HG02943 (cell line): ENCODE results near the gene VAMP8.
"Not testable (repeated sequence)": the region's sequence is repeated elsewhere in the genome, so short reads cannot be mapped to it uniquely, and the experiment has no call there.

Source experiments
- ATAC-seq: cut with Tn5 transposase; IDR thresholded peaks from one replicate; pipeline ENCODE4 v1.9.1; 2021; ENCODE audit warnings: mild to moderate bottlenecking, low read depth, moderate library complexity; ENCODE audit not compliant: unreplicated experiment

VAMP8 gene

GRCh38 chr2:85547089-85547858, 30.1 kb upstream of the VAMP8 start:
- ATAC-seq = no peak

GRCh38 chr2:85547859-85548607, 29.4 kb upstream of the VAMP8 start:
- no peak for ATAC-seq

DNA sequence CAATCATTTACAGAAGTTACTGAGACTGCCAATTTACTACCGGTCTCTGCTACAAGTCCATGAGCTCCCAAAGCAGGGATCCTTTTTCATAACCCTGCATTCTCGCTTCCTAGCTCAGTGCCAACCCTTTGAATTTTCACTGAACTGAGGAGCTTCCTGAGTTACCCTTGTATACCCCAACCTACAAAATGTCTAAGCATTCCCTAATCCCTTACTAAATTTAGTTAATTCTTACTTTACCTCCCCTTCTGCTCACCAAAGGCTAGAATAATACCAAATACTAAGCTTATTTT, 28.8 kb upstream of the VAMP8 start:
- ATAC-seq = no peak

GRCh38 chr2:85549095-85549494, 28.3 kb upstream of the VAMP8 start:
- no peak for ATAC-seq

GRCh38 chr2:85549826-85550225, 27.6 kb upstream of the VAMP8 start:
- ATAC-seq = no peak

- ATAC-seq = no peak
These were observed 26.9 kb upstream of the VAMP8 start for GRCh38 chr2:85550486-85550885.

DNA sequence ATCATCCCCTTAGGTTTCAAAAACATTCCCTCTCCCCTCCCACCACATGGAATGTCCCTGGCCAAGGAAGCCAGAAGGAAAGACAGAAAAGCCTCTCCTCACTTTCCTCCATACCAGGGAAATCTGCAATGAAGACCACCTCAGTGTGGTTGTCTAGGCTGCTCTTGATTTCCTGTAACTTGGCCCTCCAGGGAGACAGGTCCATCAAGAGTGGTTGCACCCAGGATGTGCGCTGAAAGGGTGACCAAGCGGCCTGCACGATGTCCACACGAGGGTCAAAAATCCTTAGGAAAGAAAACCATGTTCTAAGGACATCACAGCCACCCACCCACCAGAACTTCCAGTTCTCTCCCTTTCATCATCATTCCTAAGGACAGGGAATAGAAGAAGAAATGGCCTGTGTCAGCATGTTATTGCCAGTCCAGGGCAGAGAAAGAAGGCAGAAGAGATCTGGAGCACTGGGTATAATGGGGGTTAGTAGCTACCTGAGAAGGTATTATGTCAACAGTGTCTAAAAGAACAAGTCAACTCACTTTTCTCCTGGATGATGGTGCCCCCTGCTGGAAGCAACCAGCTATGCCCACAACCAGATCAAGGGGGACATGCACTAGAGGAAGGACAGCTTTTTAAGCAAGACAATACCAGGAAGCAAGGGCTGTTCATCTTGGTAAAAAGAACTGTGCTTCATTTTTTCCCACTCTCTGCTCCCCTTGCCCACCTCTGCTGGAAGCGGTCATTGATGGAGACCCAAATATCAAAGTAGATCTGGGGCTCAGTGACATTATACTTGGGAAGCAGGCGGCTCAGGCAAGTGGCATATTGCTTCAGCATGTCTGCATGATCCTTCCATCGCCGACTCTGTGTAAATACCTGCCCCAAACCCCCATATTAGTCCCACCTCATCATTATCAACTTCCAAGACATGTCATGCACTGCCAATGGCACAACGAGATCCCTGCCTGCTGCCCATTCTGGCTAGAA, 25.4 kb upstream of the VAMP8 start:
- ATAC-seq = no peak

GRCh38 chr2:85553184-85553583, 24.2 kb upstream of the VAMP8 start:
- no peak for ATAC-seq

DNA sequence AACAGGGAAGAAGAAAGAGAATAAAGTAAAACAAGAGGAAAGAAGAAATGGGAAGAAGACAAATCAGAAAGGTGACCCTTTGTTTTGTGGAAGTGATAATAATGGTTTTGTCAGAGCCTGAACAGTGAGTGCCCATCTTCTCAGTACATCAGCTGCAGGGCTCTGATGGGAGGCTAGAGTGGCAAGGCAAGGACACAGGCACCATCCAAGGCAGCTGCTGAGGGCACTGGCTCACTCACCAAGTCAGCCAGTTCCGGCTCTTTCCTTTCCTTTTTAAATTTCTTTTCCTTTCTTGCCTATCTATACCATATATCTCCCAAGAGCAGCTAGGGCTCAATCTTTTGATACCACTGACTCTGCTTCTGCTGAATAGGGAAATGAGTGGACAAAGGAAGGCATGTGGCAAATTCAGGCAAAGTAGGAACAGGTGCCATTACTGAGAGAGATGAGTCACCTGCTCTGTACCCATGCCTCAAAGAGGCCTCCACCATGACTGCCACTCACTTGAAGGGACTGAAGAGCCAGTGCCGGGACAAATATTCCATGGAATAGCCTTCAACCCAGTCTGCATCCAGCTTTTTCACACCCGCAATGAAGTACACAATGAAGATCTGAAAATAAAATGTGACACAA, 22.3 kb upstream of the VAMP8 start:
- no peak for ATAC-seq

DNA sequence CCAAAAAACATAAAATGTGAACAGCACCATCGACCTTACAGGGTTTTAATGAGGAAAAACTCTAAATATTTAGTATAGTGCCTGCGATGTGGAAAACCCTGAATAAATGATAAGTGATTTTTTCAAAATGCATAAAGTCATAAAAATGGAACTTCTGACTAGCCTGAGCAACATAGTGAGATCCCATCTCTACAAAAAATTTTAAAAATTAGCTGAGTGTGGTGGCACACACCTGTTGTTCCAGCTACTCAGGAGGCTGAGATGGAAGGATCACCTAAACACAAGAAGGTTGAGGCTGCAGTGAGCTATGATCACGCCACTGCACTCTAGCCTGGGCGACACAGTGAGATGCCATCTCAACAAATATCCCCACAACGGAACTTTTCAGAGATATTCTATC, 20.3 kb upstream of the VAMP8 start:
- ATAC-seq = no peak

DNA sequence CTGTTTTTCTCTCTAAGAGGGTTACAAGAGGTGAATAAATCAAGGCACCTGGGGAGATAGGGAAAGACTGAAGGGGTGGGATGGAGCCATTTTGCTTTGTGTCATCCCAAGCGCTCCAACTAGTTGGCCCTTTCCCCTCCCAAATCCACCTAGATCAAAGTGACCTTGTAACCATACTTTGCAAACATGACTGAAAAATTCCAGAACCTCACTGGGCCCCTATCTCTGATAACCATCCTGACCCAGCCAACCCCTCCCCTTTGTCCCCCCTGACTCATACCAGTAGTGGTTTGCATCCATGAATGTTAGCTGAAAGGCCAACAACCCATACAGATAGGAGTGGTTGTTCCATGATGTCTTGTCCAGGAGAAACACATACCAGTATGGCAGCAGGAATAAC, 19.2 kb upstream of the VAMP8 start:
- no peak for ATAC-seq

GRCh38 chr2:85560403-85560726, 17.0 kb upstream of the VAMP8 start:
- not testable (repeated sequence) for ATAC-seq

- ATAC-seq = no peak
These were observed 16.5 kb upstream of the VAMP8 start for GRCh38 chr2:85560812-85561279.

- ATAC-seq = peak; percentile 85
These were observed 15.8 kb upstream of the VAMP8 start, which contains the start of gene GGCX for GRCh38 chr2:85561280-85562212. Gene GGCX (minus strand): TSS chr2:85561493. CDS start chr2:85561428, 65 bp downstream.

DNA sequence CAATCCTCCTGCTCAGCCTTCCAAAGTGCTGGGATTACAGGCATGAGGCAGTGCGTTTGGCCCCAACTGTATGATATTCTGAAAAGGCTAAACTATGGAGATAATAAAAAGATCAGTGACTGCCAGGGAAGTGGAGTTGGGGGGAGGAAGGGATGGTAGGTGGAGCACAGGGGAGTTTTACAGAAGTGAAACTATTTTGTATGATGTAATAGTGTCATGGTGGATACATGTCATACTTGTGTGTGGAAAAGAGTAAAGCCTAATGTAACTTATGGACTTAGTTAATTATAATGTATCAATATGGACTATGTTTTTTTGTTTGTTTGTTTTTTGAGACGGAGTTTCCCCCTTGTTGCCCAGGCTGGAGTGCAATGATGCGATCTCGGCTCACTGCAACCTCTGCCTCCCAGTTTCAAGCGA, 13.2 kb upstream of the VAMP8 start:
- no peak for ATAC-seq

- no peak for ATAC-seq
These were observed 11.1 kb upstream of the VAMP8 start for GRCh38 chr2:85566265-85566664.

DNA sequence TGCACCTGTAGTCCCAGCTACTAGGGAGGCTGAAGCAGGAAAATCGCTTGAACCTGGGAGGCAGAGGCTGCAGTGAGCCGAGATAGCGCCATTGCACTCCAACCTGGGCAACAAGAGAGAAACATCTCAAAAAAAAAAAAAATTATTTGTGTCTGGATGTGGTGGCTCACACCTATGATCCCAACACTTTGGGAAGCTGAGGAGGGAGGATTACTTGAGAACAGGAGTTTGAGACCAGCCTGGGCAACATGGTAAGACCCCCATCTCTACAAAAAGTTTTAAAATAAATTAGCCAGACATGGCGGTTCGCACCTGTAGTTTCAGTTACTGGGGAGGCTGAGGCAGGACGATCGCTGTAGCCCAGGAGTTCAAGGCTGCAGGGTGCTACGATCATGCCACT, 1.6 kb upstream of the VAMP8 start:
- no peak for ATAC-seq

DNA sequence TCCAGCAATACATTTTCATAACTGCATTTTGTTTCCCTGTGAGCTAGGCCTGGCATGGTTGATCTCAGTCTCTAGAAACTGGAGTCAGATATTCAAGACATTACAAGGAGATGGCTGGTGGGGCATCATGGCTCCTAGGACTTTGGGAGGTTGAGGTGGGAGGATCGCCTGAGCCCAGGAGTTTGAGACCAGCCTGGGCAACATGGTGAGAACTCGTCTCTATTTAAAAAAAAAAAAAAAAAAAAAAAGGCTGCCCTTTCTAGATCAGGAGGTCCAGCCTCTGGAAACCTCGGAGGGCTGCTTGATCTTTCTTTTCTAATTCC, 362 bp upstream of the VAMP8 start:
- no peak for ATAC-seq
